Retinal pigment epithelial cell (primary cell): ENCODE results near the gene PLA2G6.

ENCODE experiments used
- DNase-seq: peaks from one replicate; pipeline ENCODE4 v3.0.0-alpha.2; 2010; ENCODE audit warnings: low read depth
- H3K4me3 ChIP-seq: 2 replicates; pipeline ENCODE4 v1.5.1; 2011; ENCODE audit warnings: mild to moderate bottlenecking, low read length, control low read depth, moderate library complexity
- CTCF ChIP-seq: conservative IDR thresholded peaks from 2 replicates; pipeline ENCODE4 v1.5.1; 2011; ENCODE audit warnings: low read depth, low read length, control low read depth, inconsistent platforms

Gene PLA2G6

GRCh38 chr22:38223289-38223960 is 41.8 kb upstream of the PLA2G6 start:
- TF ChIP-seq CTCF = peak; percentile 7
- no peak for DNase-seq
- no peak overlapping the region for H3K4me3 ChIP-seq

DNA sequence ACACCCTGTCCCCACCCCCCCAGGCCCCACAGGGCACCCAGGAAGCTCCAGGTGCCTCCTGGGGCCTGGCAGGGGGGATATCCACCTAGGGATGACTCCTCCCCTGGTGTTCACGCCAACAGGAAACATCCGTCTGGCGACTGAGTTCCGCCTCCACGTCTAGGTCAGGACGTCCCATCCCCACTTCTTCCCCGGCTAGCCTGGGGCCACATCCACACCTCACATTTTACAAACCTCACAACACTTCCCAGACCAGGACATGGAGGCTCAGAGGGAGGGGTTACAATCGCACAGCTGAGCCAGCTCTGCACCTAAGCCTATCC is 41.1 kb upstream of the PLA2G6 start:
- no peak overlapping the region for H3K4me3 ChIP-seq
- no peak for TF ChIP-seq CTCF
- DNase-seq = no peak

DNA sequence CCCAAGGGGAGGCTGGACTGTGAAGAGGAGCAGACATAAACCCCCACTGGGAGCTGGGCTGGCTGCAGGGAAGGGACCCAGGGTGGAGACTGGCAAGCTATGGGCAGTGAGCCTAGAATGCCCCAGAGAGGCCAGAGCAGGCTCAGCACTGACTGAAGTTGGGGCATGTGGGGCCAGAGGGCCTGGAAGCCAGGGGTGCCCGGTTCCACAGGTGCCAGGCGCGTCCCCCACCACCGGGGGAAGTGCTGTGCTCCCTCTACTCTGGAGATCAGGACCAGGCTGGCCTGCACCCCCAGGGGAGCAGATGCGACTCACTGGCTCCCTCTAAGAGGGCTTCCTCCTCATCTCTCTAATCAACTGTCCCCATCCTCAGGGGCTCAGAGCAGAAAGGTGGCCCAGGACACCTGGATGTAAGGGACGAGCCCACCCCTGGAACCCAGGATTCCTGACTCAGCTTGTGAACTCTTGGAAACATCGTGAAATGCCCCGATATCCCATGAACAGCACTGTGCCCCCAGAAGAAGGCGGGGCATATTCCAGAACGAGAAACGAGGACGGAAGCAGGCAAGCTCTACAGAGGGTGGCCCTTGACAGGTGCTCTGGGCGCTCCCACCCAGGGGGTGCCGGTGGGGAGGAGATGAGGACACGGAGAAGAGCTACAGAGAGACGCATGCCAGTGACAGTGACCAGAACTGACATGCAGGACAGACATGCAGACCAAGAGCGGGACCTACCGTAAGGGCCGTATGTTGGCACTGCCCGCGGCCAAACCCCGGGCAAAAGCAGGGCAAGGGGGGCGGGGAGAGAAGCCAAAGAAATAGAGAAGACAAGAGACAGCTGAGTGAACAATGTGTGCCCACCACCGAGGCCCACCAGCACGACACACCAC is 40.5 kb upstream of the PLA2G6 start:
- H3K4me3 ChIP-seq = no peak overlapping the region
- no peak for DNase-seq
- TF ChIP-seq CTCF = no peak

DNA sequence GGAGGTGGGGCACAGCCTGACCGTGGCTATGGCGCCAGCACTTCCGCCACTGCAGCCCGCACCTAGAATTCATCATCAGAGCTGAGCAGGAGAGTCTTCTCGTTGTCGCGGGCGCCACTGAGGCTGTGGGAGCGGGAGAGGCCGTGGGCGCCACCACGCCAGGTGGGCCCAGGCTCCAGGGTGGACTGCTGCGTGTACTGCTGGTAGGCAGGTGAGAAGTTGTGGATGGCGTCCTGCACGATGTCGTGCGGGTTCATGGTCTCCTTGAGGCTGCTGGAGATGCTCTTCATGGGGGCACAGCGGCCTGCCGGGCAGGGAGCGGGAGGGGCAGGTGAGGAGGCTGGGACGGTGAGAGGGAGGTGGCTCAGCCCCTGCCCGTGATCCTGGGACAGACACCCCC is 39.8 kb upstream of the PLA2G6 start:
- DNase-seq = no peak
- no peak for TF ChIP-seq CTCF

DNA sequence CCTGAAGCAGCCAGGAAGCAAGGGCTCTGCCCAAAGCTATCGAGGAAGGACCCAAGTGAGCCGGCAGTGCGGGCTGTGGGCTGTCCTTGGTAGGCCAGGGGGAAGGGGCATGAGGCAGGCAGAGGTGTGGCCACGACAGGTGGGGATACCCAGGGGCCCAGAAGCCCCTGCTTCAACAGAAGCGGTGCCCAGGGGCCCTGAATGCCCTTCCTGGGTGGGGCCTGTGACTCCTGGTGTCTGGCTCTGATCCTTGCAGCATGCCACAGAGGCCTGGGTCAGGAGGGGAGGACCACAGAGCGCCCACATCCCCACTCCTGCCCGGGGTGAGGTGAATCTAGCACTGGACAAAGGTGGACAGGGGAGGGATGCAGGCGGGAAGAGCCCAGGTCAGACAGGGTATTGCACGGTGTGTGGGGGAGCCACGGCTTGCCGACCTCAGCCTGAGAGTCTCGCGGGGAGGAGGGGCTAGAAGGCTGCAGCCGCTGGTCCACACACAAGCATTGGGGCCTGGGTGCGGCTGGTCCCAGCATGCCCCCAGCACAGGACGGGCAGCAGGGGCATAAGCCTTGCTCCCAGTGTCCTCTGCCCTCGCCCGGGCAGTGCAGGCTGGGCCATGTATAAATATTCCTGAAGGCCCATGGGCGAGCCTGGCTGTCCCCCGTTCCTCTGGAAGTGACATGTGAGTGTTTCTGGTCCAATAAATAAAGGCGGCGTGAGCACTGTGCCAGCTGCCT is 39.2 kb upstream of the PLA2G6 start:
- TF ChIP-seq CTCF = no peak
- no peak overlapping the region for H3K4me3 ChIP-seq
- no peak for DNase-seq

More for the DNA sequence above, 39.8 kb upstream of the PLA2G6 start:
- H3K4me3 ChIP-seq = no peak overlapping the region

GRCh38 chr22:38220163-38220562 is 38.5 kb upstream of the PLA2G6 start:
- no peak for TF ChIP-seq CTCF
- DNase-seq = no peak
- H3K4me3 ChIP-seq = no peak overlapping the region

GRCh38 chr22:38219632-38220031 is 38.0 kb upstream of the PLA2G6 start:
- H3K4me3 ChIP-seq = no peak overlapping the region
- DNase-seq = no peak
- TF ChIP-seq CTCF = no peak
